SK-N-SH treated with all-trans-retinoic acid at 6 μM for 48 hours (cell line): ENCODE data around the gene SRSF1.

Experiments
- ATAC-seq: fragments of 200-7000 bp; cut with Tn5 transposase; 3 replicates; pipeline ENCODE4 v1.9.1; 2020; ENCODE audit warnings: mild to moderate bottlenecking, moderate library complexity
- ARNTL ChIP-seq: fragments of 450-650 bp; formaldehyde crosslinking; IDR thresholded peaks from 2 replicates; pipeline ENCODE4 v1.5.0; 2020; ENCODE audit warnings: low read depth, mild to moderate bottlenecking, moderate library complexity, borderline replicate concordance
- CSDC2 ChIP-seq: fragments of 250-450 bp; sonication (Bioruptor Pico); IDR thresholded peaks from 2 replicates; pipeline ENCODE4 v1.5.0; 2020; ENCODE audit warnings: mild to moderate bottlenecking, moderate library complexity
- ESRRG ChIP-seq: fragments of 250-450 bp; sonication (Bioruptor Pico); IDR thresholded peaks from 2 replicates; pipeline ENCODE4 v1.6.1; 2021; ENCODE audit warnings: mild to moderate bottlenecking
- GLIS3 ChIP-seq: fragments of 250-450 bp; sonication (Bioruptor Pico); IDR thresholded peaks from 2 replicates; pipeline ENCODE4 v1.5.0; 2020; ENCODE audit warnings: mild to moderate bottlenecking, moderate library complexity
- ISL1 ChIP-seq: fragments of 250-450 bp; sonication (Bioruptor Pico); IDR thresholded peaks from 2 replicates; pipeline ENCODE4 v2.1.2; 2022; ENCODE audit warnings: mild to moderate bottlenecking, moderate library complexity
- RARB ChIP-seq: fragments of 250-450 bp; sonication (Bioruptor Pico); IDR thresholded peaks from 2 replicates; pipeline ENCODE4 v1.8.0; 2021; ENCODE audit warnings: mild to moderate bottlenecking, moderate library complexity
- SNAI2 ChIP-seq: fragments of 250-450 bp; sonication (Bioruptor Pico); IDR thresholded peaks from 2 replicates; pipeline ENCODE4 v1.5.0; 2020; ENCODE audit warnings: mild to moderate bottlenecking, moderate library complexity
- TCF4 ChIP-seq: fragments of 250-450 bp; sonication (Bioruptor Pico); IDR thresholded peaks from 2 replicates; pipeline ENCODE4 v1.8.0; 2021; ENCODE audit warnings: mild to moderate bottlenecking, moderate library complexity, borderline replicate concordance
- TOX ChIP-seq: fragments of 250-450 bp; sonication (Bioruptor Pico); IDR thresholded peaks from 2 replicates; pipeline ENCODE4 v1.8.0; 2021; ENCODE audit warnings: mild to moderate bottlenecking, moderate library complexity, borderline replicate concordance
- ZC3H10 ChIP-seq: fragments of 250-450 bp; sonication (Bioruptor Pico); IDR thresholded peaks from 2 replicates; pipeline ENCODE4 v1.5.1; 2021; ENCODE audit warnings: mild to moderate bottlenecking, moderate library complexity
- ZFP3 ChIP-seq: fragments of 250-450 bp; sonication (Bioruptor Pico); IDR thresholded peaks from 2 replicates; pipeline ENCODE4 v1.5.0; 2020; ENCODE audit warnings: mild to moderate bottlenecking, moderate library complexity
- ZFP30 ChIP-seq: fragments of 450-650 bp; formaldehyde crosslinking; IDR thresholded peaks from 2 replicates; pipeline ENCODE4 v1.5.0; 2022; ENCODE audit warnings: mild to moderate bottlenecking, moderate library complexity
- ZNF565 ChIP-seq: fragments of 450-650 bp; formaldehyde crosslinking; conservative IDR thresholded peaks from 2 replicates; pipeline ENCODE4 v1.5.0; 2020; ENCODE audit warnings: low read depth, mild to moderate bottlenecking, moderate library complexity
- ZNF70 ChIP-seq: fragments of 450-650 bp; formaldehyde crosslinking; IDR thresholded peaks from 2 replicates; pipeline ENCODE4 v1.5.0; 2020; ENCODE audit warnings: mild to moderate bottlenecking, moderate library complexity
- ZNF8 ChIP-seq: fragments of 450-650 bp; formaldehyde crosslinking; IDR thresholded peaks from 2 replicates; pipeline ENCODE4 v1.5.0; 2020; ENCODE audit warnings: mild to moderate bottlenecking, moderate library complexity
- TF ChIP-seq, protein P1 (sequence below): fragments of 250-450 bp; sonication (Bioruptor Pico); IDR thresholded peaks from 2 replicates; pipeline ENCODE4 v1.5.0; 2020; ENCODE audit warnings: mild to moderate bottlenecking, moderate library complexity
- TF ChIP-seq, protein P2 (sequence below): fragments of 250-450 bp; sonication (Bioruptor Pico); IDR thresholded peaks from 2 replicates; pipeline ENCODE4 v1.5.1; 2021; ENCODE audit warnings: mild to moderate bottlenecking, moderate library complexity
- TF ChIP-seq, protein P3 (sequence below): fragments of 250-450 bp; sonication (Bioruptor Pico); IDR thresholded peaks from 2 replicates; pipeline ENCODE4 v1.8.0; 2021; ENCODE audit warnings: low read depth, mild to moderate bottlenecking, moderate library complexity, borderline replicate concordance
- TF ChIP-seq, protein P4 (sequence below): fragments of 250-450 bp; sonication (Bioruptor Pico); IDR thresholded peaks from 2 replicates; pipeline ENCODE4 v1.8.0; 2020; ENCODE audit warnings: mild to moderate bottlenecking, moderate library complexity, borderline replicate concordance
- TF ChIP-seq, protein P5 (sequence below): fragments of 250-450 bp; sonication (Bioruptor Pico); IDR thresholded peaks from 2 replicates; pipeline ENCODE4 v1.5.1; 2020; ENCODE audit warnings: low read depth, mild to moderate bottlenecking, moderate library complexity

Gene SRSF1

DNA sequence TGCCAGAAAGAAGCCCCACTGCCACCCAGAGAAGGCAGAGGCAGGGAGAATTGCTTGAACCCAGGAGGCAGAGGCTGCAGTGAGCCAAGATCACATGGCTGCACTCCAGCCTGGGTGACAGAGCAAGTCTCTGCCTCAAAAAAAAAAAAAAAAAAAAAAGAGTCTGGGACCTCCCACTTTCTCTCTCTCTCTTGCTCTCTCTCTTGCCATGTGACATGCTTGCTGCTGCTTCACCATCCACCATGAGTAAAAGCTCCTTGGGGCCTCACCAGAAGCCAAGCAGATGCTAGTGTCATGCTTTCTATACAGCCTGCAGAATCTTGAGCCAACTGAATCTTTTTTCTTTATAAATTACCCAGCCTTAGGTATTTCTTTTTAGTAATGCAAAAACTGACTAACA lies 21.5 kb upstream of the SRSF1 start:
- TF ChIP-seq ARNTL (CRISPR knock-in tag) (no peak), RARB (CRISPR knock-in tag) (no peak), ZNF70 (CRISPR knock-in tag) (no peak), ZC3H10 (no peak), ESRRG (CRISPR knock-in tag) (no peak), ISL1 (CRISPR knock-in tag) (no peak), TOX (CRISPR knock-in tag) (no peak), TCF4 (CRISPR knock-in tag) (no peak), ZFP3 (CRISPR knock-in tag) (no peak)
- TF ChIP-seq, protein P1, sequence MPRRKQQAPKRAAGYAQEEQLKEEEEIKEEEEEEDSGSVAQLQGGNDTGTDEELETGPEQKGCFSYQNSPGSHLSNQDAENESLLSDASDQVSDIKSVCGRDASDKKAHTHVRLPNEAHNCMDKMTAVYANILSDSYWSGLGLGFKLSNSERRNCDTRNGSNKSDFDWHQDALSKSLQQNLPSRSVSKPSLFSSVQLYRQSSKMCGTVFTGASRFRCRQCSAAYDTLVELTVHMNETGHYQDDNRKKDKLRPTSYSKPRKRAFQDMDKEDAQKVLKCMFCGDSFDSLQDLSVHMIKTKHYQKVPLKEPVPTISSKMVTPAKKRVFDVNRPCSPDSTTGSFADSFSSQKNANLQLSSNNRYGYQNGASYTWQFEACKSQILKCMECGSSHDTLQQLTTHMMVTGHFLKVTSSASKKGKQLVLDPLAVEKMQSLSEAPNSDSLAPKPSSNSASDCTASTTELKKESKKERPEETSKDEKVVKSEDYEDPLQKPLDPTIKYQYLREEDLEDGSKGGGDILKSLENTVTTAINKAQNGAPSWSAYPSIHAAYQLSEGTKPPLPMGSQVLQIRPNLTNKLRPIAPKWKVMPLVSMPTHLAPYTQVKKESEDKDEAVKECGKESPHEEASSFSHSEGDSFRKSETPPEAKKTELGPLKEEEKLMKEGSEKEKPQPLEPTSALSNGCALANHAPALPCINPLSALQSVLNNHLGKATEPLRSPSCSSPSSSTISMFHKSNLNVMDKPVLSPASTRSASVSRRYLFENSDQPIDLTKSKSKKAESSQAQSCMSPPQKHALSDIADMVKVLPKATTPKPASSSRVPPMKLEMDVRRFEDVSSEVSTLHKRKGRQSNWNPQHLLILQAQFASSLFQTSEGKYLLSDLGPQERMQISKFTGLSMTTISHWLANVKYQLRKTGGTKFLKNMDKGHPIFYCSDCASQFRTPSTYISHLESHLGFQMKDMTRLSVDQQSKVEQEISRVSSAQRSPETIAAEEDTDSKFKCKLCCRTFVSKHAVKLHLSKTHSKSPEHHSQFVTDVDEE: no peak
- ATAC-seq: no peak

DNA sequence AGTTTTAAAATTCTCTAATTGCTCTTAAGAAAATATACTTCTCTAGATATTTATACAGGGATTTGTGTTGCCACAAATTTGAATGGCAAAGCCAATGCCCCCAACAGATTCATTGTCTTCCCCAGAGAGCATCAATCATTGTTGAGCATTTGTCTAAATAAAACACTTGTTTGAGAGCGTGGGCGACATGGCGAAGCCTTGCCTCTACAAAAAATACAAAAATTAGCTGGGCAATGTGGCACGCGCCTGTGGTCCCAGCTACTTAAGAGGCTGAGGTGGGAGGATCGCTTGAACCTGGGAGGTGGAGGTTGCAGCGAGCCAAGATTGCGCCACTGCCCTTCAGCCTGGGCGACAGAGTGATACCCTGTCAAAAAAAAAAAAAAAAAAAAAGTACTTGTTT lies 13.4 kb upstream of the SRSF1 start:
- TF ChIP-seq CSDC2 (CRISPR knock-in tag): no peak
- TF ChIP-seq ISL1 (CRISPR knock-in tag): no peak
- TF ChIP-seq SNAI2 (CRISPR knock-in tag): no peak
- no peak for TF ChIP-seq TCF4 (CRISPR knock-in tag)
- no peak for TF ChIP-seq ZC3H10
- TF ChIP-seq, protein P2, sequence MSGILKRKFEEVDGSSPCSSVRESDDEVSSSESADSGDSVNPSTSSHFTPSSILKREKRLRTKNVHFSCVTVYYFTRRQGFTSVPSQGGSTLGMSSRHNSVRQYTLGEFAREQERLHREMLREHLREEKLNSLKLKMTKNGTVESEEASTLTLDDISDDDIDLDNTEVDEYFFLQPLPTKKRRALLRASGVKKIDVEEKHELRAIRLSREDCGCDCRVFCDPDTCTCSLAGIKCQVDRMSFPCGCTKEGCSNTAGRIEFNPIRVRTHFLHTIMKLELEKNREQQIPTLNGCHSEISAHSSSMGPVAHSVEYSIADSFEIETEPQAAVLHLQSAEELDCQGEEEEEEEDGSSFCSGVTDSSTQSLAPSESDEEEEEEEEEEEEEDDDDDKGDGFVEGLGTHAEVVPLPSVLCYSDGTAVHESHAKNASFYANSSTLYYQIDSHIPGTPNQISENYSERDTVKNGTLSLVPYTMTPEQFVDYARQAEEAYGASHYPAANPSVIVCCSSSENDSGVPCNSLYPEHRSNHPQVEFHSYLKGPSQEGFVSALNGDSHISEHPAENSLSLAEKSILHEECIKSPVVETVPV (CRISPR knock-in tag): no peak
- no peak for TF ChIP-seq ZNF8 (CRISPR knock-in tag)
- TF ChIP-seq GLIS3: no peak
- TF ChIP-seq, protein P1: no peak
- no peak for TF ChIP-seq ZFP30 (CRISPR knock-in tag)
- TF ChIP-seq RARB (CRISPR knock-in tag): no peak
- TF ChIP-seq ARNTL (CRISPR knock-in tag): no peak
- TF ChIP-seq, protein P3, sequence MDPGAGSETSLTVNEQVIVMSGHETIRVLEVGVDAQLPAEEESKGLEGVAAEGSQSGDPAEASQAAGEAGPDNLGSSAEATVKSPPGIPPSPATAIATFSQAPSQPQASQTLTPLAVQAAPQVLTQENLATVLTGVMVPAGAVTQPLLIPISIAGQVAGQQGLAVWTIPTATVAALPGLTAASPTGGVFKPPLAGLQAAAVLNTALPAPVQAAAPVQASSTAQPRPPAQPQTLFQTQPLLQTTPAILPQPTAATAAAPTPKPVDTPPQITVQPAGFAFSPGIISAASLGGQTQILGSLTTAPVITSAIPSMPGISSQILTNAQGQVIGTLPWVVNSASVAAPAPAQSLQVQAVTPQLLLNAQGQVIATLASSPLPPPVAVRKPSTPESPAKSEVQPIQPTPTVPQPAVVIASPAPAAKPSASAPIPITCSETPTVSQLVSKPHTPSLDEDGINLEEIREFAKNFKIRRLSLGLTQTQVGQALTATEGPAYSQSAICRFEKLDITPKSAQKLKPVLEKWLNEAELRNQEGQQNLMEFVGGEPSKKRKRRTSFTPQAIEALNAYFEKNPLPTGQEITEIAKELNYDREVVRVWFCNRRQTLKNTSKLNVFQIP (CRISPR knock-in tag): no peak
- no peak for TF ChIP-seq ZNF565 (CRISPR knock-in tag)
- TF ChIP-seq, protein P4, sequence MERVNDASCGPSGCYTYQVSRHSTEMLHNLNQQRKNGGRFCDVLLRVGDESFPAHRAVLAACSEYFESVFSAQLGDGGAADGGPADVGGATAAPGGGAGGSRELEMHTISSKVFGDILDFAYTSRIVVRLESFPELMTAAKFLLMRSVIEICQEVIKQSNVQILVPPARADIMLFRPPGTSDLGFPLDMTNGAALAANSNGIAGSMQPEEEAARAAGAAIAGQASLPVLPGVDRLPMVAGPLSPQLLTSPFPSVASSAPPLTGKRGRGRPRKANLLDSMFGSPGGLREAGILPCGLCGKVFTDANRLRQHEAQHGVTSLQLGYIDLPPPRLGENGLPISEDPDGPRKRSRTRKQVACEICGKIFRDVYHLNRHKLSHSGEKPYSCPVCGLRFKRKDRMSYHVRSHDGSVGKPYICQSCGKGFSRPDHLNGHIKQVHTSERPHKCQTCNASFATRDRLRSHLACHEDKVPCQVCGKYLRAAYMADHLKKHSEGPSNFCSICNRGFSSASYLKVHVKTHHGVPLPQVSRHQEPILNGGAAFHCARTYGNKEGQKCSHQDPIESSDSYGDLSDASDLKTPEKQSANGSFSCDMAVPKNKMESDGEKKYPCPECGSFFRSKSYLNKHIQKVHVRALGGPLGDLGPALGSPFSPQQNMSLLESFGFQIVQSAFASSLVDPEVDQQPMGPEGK (CRISPR knock-in tag): no peak
- TF ChIP-seq ZFP3 (CRISPR knock-in tag): no peak
- TF ChIP-seq, protein P5, sequence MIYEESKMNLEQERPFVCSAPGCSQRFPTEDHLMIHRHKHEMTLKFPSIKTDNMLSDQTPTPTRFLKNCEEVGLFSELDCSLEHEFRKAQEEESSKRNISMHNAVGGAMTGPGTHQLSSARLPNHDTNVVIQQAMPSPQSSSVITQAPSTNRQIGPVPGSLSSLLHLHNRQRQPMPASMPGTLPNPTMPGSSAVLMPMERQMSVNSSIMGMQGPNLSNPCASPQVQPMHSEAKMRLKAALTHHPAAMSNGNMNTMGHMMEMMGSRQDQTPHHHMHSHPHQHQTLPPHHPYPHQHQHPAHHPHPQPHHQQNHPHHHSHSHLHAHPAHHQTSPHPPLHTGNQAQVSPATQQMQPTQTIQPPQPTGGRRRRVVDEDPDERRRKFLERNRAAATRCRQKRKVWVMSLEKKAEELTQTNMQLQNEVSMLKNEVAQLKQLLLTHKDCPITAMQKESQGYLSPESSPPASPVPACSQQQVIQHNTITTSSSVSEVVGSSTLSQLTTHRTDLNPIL: no peak
- no peak for ATAC-seq
